OCI-LY1 (cell line): Measurements from ENCODE around the gene KRT77.

Experiments
- H2AFZ ChIP-seq: fragments of 200-600 bp; sonication (generic), shearing (Covaris generic); 2 replicates; pipeline ENCODE4 v1.6.0; 2014; ENCODE audit warnings: antibody characterized with exemption, mild to moderate bottlenecking, low read length
- H3F3A ChIP-seq: fragments of 200-600 bp; sonication (generic), shearing (Covaris generic); 2 replicates; pipeline ENCODE4 v1.6.0; 2014; ENCODE audit warnings: mild to moderate bottlenecking, antibody characterized with exemption, low read length, moderate library complexity; ENCODE audit not compliant: insufficient read depth
- H3K27ac ChIP-seq: fragments of 200-600 bp; sonication (generic); 2 replicates; pipeline ENCODE4 v1.5.1; 2014; ENCODE audit warnings: low read length, mixed run types, mild to moderate bottlenecking, low read depth; ENCODE audit not compliant: poor library complexity, severe bottlenecking
- H3K27me3 ChIP-seq: fragments of 200-600 bp; sonication (generic); 2 replicates; pipeline ENCODE4 v1.6.0; 2014; ENCODE audit warnings: antibody characterized with exemption, mild to moderate bottlenecking, low read length, moderate library complexity; ENCODE audit not compliant: insufficient read depth
- H3K36me3 ChIP-seq: fragments of 200-600 bp; sonication (generic); 2 replicates; pipeline ENCODE4 v1.6.1; 2014; ENCODE audit warnings: mild to moderate bottlenecking, antibody characterized with exemption, low read length, moderate library complexity, mixed read lengths; ENCODE audit not compliant: insufficient read depth
- H3K4me1 ChIP-seq: fragments of 200-600 bp; sonication (generic); 2 replicates; pipeline ENCODE4 v1.5.1; 2014; ENCODE audit warnings: mild to moderate bottlenecking, low read length, moderate library complexity; ENCODE audit not compliant: insufficient read depth, severe bottlenecking
- H3K4me2 ChIP-seq: fragments of 200-600 bp; sonication (generic), shearing (Covaris generic); 2 replicates; pipeline ENCODE4 v1.6.1; 2014; ENCODE audit warnings: low read length
- H3K4me3 ChIP-seq: fragments of 200-600 bp; sonication (generic); 2 replicates; pipeline ENCODE4 v1.5.1; 2014; ENCODE audit warnings: low read length, low read depth, mild to moderate bottlenecking, mixed read lengths; ENCODE audit not compliant: poor library complexity, severe bottlenecking
- H3K79me2 ChIP-seq: fragments of 200-600 bp; shearing (Covaris generic); 2 replicates; pipeline ENCODE4 v1.6.1; 2016; ENCODE audit warnings: mixed run types, low read length, mixed read lengths; ENCODE audit not compliant: insufficient read depth
- H3K9ac ChIP-seq: fragments of 200-600 bp; sonication (generic), shearing (Covaris generic); 2 replicates; pipeline ENCODE4 v1.6.1; 2014; ENCODE audit warnings: mild to moderate bottlenecking, low read length, mixed read lengths
- H3K9me2 ChIP-seq: fragments of 200-600 bp; sonication (generic), shearing (Covaris generic); 2 replicates; pipeline ENCODE4 v1.6.1; 2014; ENCODE audit warnings: low read depth, mild to moderate bottlenecking, low read length, mixed read lengths
- H3K9me3 ChIP-seq: fragments of 200-600 bp; shearing (Covaris generic); 2 replicates; pipeline ENCODE4 v1.6.1; 2014; ENCODE audit warnings: low read length, mixed read lengths
- H4K20me1 ChIP-seq: fragments of 200-600 bp; sonication (generic), shearing (Covaris generic); 2 replicates; pipeline ENCODE4 v1.6.0; 2016; ENCODE audit warnings: mild to moderate bottlenecking, low read length; ENCODE audit not compliant: insufficient read depth
- CTCF ChIP-seq: fragments of 200-600 bp; sonication (generic), shearing (Covaris generic); IDR thresholded peaks from 2 replicates; pipeline ENCODE4 v1.5.1; 2017; ENCODE audit warnings: mild to moderate bottlenecking, antibody characterized with exemption, low read length, moderate library complexity, mixed read lengths
- EZH2 ChIP-seq: fragments of 200-600 bp; sonication (generic), shearing (Covaris generic); IDR thresholded peaks from 2 replicates; pipeline ENCODE4 v1.8.0; 2017; ENCODE audit warnings: borderline replicate concordance, mixed run types, mild to moderate bottlenecking, antibody characterized with exemption, low read length, moderate library complexity, mixed read lengths

Gene KRT77

GRCh38 chr12:52694151-52694550, 9.2 kb downstream of the KRT77 start:
- H3F3A ChIP-seq: no peaks in the 10 kb centered on the region
- no peaks in the 10 kb centered on the region for H3K36me3 ChIP-seq
- H2AFZ ChIP-seq: no peak overlapping the region
- no peaks in the 10 kb centered on the region for H3K27me3 ChIP-seq
- H3K4me3 ChIP-seq: no peak overlapping the region
- TF ChIP-seq CTCF (no peak), EZH2 (no peak)
- H3K27ac ChIP-seq: no peak overlapping the region
- H4K20me1 ChIP-seq: no peaks in the 10 kb centered on the region
- no peak overlapping the region for H3K9ac ChIP-seq
- H3K9me2 ChIP-seq: no peaks in the 10 kb centered on the region
- no peak overlapping the region for H3K4me2 ChIP-seq
- no peaks in the 10 kb centered on the region for H3K4me1 ChIP-seq
- no peaks in the 10 kb centered on the region for H3K9me3 ChIP-seq
- no peaks in the 10 kb centered on the region for H3K79me2 ChIP-seq

GRCh38 chr12:52693261-52693660, 10.1 kb downstream of the KRT77 start:
- H3K79me2 ChIP-seq: no peaks in the 10 kb centered on the region
- TF ChIP-seq EZH2: no peak
- TF ChIP-seq CTCF: no peak
- H3K36me3 ChIP-seq: no peaks in the 10 kb centered on the region
- no peak overlapping the region for H3K4me2 ChIP-seq
- no peaks in the 10 kb centered on the region for H4K20me1 ChIP-seq
- H3K27me3 ChIP-seq: no peaks in the 10 kb centered on the region
- no peaks in the 10 kb centered on the region for H3F3A ChIP-seq
- no peaks in the 10 kb centered on the region for H3K9me3 ChIP-seq
- H2AFZ ChIP-seq: no peak overlapping the region
- H3K9ac ChIP-seq: no peak overlapping the region
- no peaks in the 10 kb centered on the region for H3K9me2 ChIP-seq
- no peak overlapping the region for H3K4me3 ChIP-seq
- no peak overlapping the region for H3K27ac ChIP-seq
- H3K4me1 ChIP-seq: no peaks in the 10 kb centered on the region

- Histone ChIP-seq H3K36me3 (no peaks in the 10 kb centered on the region), H3K4me2 (no peak overlapping the region), H3K79me2 (no peaks in the 10 kb centered on the region), H4K20me1 (no peaks in the 10 kb centered on the region), H3K4me1 (no peaks in the 10 kb centered on the region), H2AFZ (no peak overlapping the region), H3K9ac (no peak overlapping the region), H3F3A (no peaks in the 10 kb centered on the region), H3K9me3 (no peaks in the 10 kb centered on the region), H3K27me3 (no peaks in the 10 kb centered on the region), H3K4me3 (no peak overlapping the region), H3K9me2 (no peaks in the 10 kb centered on the region), H3K27ac (no peak overlapping the region)
- TF ChIP-seq CTCF: peak; percentile 28; the same call in 1 of the 2 replicates
- TF ChIP-seq EZH2: no peak
These were observed 11.1 kb downstream of the KRT77 start for GRCh38 chr12:52692254-52692653.
